Hepatocyte (in vitro differentiated cells): ENCODE results near the gene PRKCA.

Experiments
- CTCF ChIP-seq: fragments of 200-600 bp; sonication (generic); IDR thresholded peaks from 2 replicates; pipeline ENCODE4 v1.5.1; 2016; ENCODE audit warnings: antibody characterized with exemption, mild to moderate bottlenecking; ENCODE audit not compliant: poor library complexity
- EZH2 ChIP-seq: fragments of 200-600 bp; sonication (generic); IDR thresholded peaks from 2 replicates; pipeline ENCODE4 v1.6.1; 2016; ENCODE audit warnings: antibody characterized with exemption, mild to moderate bottlenecking, borderline replicate concordance

DNA sequence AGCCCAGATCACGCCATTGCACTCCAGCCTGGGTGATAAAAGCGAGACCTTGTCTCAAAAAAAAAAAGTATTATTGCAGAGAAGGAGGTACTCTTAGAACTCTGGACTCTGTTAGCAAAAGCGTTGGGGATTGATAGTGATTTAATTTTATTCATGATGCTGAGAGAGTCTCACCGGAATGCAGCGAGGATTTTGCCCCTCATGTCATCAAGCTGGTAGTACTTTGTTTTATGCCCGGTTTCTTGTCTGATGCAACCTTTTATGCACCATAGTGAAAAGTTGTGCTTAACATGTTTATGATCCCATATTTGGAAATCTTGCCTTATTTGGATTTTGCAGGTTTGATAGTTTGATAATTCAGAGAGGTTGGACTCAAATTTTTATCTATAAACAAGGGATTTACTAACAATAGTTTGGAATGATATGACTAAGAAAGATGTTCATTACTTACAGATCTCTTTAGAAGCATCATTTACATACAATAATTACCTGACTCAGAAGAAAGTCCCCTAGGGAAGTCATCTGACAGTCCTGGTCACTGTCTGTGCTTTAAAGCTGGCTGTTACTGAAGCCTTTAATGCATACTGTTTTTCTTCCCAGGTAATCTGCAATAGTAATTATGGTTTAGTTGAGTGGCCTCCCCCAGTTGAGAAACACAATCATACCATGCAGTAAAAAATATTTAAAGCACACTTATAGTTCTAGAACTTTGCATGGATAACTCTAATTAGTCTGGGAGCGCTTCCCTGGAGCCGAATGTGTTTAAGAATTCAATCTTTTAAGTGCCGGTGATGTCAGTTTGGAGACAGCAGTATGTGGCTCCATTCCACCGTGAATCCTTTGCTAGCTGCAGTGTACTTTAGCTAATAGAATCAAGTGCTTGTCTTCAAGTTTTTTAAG, 120.9 kb downstream of the PRKCA start:
- no peak for TF ChIP-seq CTCF
- TF ChIP-seq EZH2: no peak
